ENCODE results near the gene AKT1.
A peak's percentile ranks its signal among the peaks of the same experiment; 100 is the strongest.

AKT1 gene

DNA sequence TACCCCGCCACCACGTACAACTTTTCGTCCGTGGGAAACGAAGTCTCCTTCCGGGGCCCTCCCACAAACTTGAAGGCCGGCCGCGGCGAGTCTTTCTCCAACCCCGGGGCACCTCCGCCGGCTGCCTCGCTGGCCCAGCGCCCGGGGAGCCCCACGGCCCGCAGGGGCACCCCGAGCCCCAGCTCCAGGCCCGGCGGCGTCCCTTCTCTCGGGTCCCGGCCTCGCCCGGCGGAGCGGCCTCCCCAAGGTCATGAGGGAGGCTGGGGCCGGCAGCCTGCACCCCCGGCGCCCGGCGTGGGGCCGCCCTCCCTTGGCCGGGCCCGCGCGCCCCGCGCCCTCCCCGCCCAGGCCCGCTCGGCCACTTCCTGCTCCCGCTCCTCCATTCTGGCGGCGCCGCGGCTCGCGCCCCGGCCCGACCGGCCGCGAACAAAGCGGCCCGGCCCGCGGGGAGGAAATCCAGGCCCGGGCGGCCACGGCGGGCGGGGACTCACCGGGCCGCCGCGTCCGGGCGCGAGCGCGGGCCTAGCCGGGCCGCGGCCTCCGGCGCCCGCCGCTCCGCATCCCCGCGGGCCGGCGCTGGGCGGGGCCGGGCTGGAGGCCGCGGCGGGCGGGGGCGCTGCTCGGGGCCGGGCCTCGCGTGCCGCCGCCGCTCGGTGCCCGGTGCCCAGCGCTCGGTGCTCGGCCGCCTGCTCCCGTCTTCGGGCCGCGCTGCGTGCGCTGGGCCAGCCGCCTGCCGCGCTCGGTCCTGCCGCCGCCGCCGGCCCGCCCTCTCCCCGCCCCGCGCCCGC lies at the start of gene AKT1:
Gene AKT1 (minus strand): TSS at position 756 of the 788 bp plus-strand sequence. CDS start 3,105 bp downstream, outside the sequence.
- no peak for TF ChIP-seq EZH2phosphoT487 (IDR thresholded peaks at IDR 0.05; ENCODE audit: low read length)
- no peak for TF ChIP-seq EZH2 (optimal IDR thresholded peaks at IDR 0.05; ENCODE audit: low read depth, low read length)
- no peak for TF ChIP-seq CTCF (IDR thresholded peaks at IDR 0.05; ENCODE audit: low read length)
- H3K79me2 ChIP-seq (ENCODE audit: low read length): peaks cover 35% of the 10 kb centered on the region
- peaks cover 12% of the 10 kb centered on the region; the same call in 1 of the 2 replicates for H3K4me1 ChIP-seq (ENCODE audit: low read length)
- peak within 1 kb of the TSS; percentile 62; the same call in 1 of the 2 replicates for H3K9ac ChIP-seq (ENCODE audit: low read length)
- no peaks in the 10 kb centered on the region for H4K20me1 ChIP-seq (ENCODE audit: insufficient read depth, low read length)
- H3K9me3 ChIP-seq (replicated peaks; ENCODE audit: insufficient read depth, low read length): no peaks in the 10 kb centered on the region
- H3K27me3 ChIP-seq (replicated peaks; ENCODE audit: insufficient read depth, low read length): no peaks in the 10 kb centered on the region
- no peak within 1 kb of the TSS for H2AFZ ChIP-seq (ENCODE audit: low read length)
- H3K27ac ChIP-seq (ENCODE audit: low read length): no peak within 1 kb of the TSS
- H3K36me3 ChIP-seq (replicated peaks; ENCODE audit: insufficient read depth, low read length): no peaks in the 10 kb centered on the region
- DNase-seq: peak; percentile 32
- no peaks in the 10 kb centered on the region for H3K9me2 ChIP-seq (replicated peaks; ENCODE audit: insufficient read depth, low read length)
- H3K4me2 ChIP-seq (ENCODE audit: low read depth, low read length): peak within 1 kb of the TSS; percentile 82
- peak within 1 kb of the TSS; percentile 72 for H3K4me3 ChIP-seq (ENCODE audit: low read length)
- H3F3A ChIP-seq (ENCODE audit: insufficient read depth, low read length): peaks cover 11% of the 10 kb centered on the region

- H3K9me3 ChIP-seq (replicated peaks; ENCODE audit: insufficient read depth, low read length): no peaks in the 10 kb centered on the region
- H3K36me3 ChIP-seq (replicated peaks; ENCODE audit: insufficient read depth, low read length): no peaks in the 10 kb centered on the region
- no peaks in the 10 kb centered on the region for H3K9me2 ChIP-seq (replicated peaks; ENCODE audit: insufficient read depth, low read length)
- no peaks in the 10 kb centered on the region for H4K20me1 ChIP-seq (ENCODE audit: insufficient read depth, low read length)
- H3K79me2 ChIP-seq (ENCODE audit: low read length): no peaks in the 10 kb centered on the region
- no peak for TF ChIP-seq CTCF (IDR thresholded peaks at IDR 0.05; ENCODE audit: low read length)
- TF ChIP-seq EZH2phosphoT487 (IDR thresholded peaks at IDR 0.05; ENCODE audit: low read length): no peak
- TF ChIP-seq EZH2 (optimal IDR thresholded peaks at IDR 0.05; ENCODE audit: low read depth, low read length): no peak
- no peak overlapping the region for H3K27ac ChIP-seq (ENCODE audit: low read length)
- no peaks in the 10 kb centered on the region for H3F3A ChIP-seq (ENCODE audit: insufficient read depth, low read length)
- no peaks in the 10 kb centered on the region for H3K4me1 ChIP-seq (ENCODE audit: low read length)
- no peak overlapping the region for H3K4me3 ChIP-seq (ENCODE audit: low read length)
- no peak overlapping the region for H2AFZ ChIP-seq (ENCODE audit: low read length)
- H3K9ac ChIP-seq (ENCODE audit: low read length): no peak overlapping the region
- no peak for DNase-seq
- peaks cover 73% of the 10 kb centered on the region for H3K27me3 ChIP-seq (replicated peaks; ENCODE audit: insufficient read depth, low read length)
- no peak overlapping the region for H3K4me2 ChIP-seq (ENCODE audit: low read depth, low read length)
These were observed 49.6 kb upstream of the AKT1 start for GRCh38 chr14:104845033-104845666.

GRCh38 chr14:104844306-104845032 lies 48.9 kb upstream of the AKT1 start:
- Histone ChIP-seq H4K20me1 (ENCODE audit: insufficient read depth, low read length) (no peaks in the 10 kb centered on the region), H3K4me3 (ENCODE audit: low read length) (no peak overlapping the region), H3K4me2 (ENCODE audit: low read depth, low read length) (no peak overlapping the region), H3K79me2 (ENCODE audit: low read length) (no peaks in the 10 kb centered on the region), H2AFZ (ENCODE audit: low read length) (no peak overlapping the region), H3F3A (ENCODE audit: insufficient read depth, low read length) (no peaks in the 10 kb centered on the region), H3K4me1 (ENCODE audit: low read length) (no peaks in the 10 kb centered on the region), H3K27ac (ENCODE audit: low read length) (no peak overlapping the region), H3K9me2 (replicated peaks; ENCODE audit: insufficient read depth, low read length) (no peaks in the 10 kb centered on the region), H3K9ac (ENCODE audit: low read length) (no peak overlapping the region), H3K9me3 (replicated peaks; ENCODE audit: insufficient read depth, low read length) (no peaks in the 10 kb centered on the region), H3K27me3 (replicated peaks; ENCODE audit: insufficient read depth, low read length) (peaks cover 67% of the 10 kb centered on the region), H3K36me3 (replicated peaks; ENCODE audit: insufficient read depth, low read length) (no peaks in the 10 kb centered on the region)
- TF ChIP-seq EZH2 (optimal IDR thresholded peaks at IDR 0.05; ENCODE audit: low read depth, low read length) (no peak), EZH2phosphoT487 (IDR thresholded peaks at IDR 0.05; ENCODE audit: low read length) (no peak), CTCF (IDR thresholded peaks at IDR 0.05; ENCODE audit: low read length) (no peak)
- no peak for DNase-seq
